Activated effector memory CD4-positive, alpha-beta T cell treated with Interleukin-2 at 50 U/mL for 16 hours (primary cell): ENCODE data around the gene CCDC88C.

Source experiments
- DNase-seq: peaks from one replicate; pipeline ENCODE4 v3.0.0-alpha.2; 2020

The CCDC88C gene

DNA sequence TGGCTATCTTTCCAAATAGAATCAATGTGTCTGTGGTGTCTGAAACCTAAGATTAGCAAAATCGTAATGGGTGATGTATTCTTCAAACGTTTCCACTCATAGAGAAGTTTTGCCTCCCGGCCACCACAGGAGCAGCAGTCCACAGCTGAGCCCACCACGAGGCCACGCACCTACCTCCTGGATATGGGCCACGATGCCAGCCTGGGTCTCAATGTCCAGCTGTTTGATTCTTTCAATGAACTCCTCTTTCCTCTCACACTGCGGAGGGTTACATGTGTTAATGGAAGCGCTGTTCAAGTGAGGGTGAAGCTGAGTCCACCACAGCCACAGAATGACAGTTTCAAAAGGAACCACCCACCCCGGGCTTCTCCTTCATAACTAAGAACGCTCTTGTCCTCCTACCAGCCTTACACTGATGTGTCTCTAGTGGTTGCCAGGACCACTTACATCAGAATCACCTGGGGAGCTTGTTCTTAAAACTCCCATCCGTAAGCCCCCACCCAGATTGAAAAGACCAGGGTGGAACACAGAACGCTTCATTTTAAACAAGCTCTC is 75.3 kb downstream of the CCDC88C start:
- no peak for DNase-seq

GRCh38 chr14:91341751-91342154 is 75.9 kb downstream of the CCDC88C start:
- no peak for DNase-seq

GRCh38 chr14:91341334-91341733 is 76.3 kb downstream of the CCDC88C start:
- no peak for DNase-seq

DNA sequence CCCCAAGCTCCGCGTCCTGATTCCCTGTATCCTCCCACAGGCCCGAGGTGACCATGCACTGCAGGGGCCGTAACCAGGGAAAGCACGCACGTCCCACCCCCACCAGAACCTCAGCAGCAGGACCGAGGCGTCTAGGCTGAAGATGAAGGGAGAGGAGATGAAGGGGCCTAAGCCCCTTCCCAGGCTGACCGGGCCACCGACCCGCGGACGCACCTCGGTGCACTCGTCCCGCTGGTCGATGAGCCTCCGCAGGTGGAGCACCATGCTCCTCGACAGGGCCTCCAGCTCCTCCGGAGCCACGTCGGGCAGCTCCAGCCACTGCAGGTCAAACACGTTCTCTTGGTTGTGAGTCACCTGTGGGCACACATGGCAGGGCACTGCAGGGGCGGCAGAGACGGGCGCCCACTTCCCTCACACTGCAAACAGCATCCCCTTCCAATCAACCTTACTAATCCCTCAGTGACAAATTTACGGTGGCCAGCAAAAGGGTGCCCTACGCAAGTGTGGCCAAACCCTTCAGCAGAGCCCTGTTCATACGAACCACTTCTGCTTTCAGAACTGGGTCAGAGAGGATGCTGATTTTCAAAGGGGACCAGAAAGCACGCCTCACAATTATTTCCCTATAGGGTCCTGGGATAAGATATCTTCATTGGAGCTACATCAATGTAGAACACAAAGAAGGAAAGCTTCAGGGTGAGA is 77.8 kb downstream of the CCDC88C start:
- DNase-seq: no peak

DNA sequence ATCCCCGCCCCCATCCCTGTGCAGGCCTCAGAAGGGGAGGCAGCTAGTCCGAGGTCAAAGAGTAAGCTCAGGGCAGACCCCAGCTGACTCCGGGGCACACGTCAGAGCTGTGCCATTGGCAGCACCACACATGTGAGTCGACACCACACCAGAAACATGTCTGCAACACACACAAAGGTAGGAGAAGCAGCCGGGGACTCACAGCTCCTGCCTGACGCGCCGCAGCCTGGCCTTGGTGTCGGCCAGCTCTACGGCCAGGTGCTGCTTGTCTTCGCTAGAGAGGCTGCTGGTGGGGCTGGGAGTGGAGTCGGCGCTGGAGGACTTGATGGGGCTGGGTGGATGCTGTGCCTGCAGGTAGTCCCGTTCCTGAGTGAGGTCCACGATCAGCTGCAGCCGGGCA is 78.5 kb downstream of the CCDC88C start:
- DNase-seq: no peak

GRCh38 chr14:91338379-91338778 is 79.2 kb downstream of the CCDC88C start:
- DNase-seq: no peak

DNA sequence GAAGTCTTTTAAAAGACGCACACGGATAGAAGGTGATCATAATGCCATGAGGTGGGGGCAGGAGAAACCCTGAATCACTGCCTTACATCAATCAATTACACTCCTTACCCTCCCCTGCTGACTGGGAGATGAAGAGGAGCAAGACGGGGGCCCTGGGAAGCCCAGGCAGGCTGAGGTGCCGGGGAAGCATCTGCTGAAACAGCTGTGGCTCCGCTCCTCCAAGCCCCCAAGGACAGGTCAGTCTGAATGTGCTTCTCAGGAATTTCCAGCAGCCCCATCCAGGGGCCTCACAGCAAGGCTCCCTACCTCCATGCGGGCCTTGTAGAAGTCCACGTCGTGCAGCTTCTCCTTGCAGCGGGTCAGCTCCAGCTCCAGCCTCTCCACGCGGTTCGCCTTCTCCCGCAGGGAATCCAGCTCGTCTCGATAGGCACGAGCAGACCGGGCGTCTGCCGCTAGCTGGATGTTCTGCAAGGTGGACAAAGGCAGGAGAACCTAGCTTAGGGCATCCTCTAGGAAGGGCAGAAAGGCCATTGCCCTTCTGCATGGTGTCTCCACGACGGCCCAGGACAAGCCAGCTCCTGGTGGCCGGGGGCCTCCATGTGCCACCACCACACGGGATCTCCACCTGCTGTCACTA is 79.8 kb downstream of the CCDC88C start:
- DNase-seq: no peak

DNA sequence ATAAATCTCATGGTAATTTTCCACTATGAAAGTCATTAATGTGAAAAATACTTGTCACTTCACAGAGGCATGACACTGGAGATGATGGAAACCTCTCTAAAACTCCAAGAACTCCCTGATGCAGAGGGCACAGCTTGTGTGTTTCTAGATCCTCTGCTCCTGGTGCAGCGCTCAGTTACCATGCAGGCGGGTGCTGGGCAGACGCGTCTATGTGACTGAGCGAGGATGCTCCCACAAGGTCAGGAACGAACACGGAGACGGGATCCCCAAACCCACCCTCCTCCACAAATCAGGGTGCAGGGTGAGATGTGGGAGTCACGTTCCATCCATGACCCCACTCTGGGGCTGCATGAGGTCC is 81.5 kb downstream of the CCDC88C start:
- no peak for DNase-seq

GRCh38 chr14:91335191-91336092 is 82.2 kb downstream of the CCDC88C start:
- DNase-seq: no peak

DNA sequence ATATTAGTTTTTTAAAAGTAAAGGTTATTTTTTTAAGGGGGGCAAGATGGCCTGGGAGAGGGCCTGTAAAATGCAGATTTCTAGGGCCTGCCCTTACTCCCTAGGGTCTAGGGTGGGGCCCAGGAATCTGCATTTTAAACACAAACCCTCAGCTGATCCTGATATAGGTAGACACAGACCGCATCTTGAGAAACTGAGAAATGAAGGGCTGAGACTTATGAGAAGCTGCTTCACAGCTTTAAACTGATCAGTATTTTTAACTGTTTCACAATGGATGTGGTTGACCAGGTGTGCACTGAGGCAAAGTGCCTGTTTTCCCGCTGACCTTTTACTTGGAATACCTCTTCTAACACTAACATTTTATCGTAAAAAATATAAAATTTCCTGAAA is 84.0 kb downstream of the CCDC88C start:
- no peak for DNase-seq

DNA sequence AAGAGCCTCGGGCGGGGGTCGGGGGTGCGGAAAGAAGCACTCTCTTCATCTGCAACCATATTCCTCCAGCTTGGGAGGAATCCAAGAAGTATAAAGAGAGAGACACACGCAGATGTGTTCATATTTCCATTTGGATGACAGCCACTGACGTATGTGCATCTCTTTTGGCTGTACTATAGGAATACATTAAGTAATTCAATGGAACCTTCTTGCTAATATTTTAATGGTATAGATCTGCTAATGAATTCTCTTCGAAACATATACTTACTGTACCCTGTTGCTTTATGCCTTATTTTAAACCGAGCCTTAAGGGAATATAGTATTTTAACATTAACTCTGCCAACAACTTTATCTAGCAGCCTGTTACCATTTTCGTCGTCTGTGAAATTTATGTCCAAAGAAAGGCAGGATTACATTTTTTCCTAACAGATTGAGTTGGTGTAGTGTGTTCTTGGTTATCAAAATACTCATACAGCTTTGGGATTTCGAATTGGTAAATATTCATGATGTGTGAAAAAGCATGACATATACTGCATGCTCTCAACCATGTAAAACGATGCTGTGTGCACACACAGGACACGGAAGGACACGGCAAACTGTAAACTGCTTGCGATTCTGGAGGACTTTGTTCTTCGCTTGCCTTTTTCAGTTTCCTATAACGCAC is 84.5 kb downstream of the CCDC88C start:
- DNase-seq: no peak

DNA sequence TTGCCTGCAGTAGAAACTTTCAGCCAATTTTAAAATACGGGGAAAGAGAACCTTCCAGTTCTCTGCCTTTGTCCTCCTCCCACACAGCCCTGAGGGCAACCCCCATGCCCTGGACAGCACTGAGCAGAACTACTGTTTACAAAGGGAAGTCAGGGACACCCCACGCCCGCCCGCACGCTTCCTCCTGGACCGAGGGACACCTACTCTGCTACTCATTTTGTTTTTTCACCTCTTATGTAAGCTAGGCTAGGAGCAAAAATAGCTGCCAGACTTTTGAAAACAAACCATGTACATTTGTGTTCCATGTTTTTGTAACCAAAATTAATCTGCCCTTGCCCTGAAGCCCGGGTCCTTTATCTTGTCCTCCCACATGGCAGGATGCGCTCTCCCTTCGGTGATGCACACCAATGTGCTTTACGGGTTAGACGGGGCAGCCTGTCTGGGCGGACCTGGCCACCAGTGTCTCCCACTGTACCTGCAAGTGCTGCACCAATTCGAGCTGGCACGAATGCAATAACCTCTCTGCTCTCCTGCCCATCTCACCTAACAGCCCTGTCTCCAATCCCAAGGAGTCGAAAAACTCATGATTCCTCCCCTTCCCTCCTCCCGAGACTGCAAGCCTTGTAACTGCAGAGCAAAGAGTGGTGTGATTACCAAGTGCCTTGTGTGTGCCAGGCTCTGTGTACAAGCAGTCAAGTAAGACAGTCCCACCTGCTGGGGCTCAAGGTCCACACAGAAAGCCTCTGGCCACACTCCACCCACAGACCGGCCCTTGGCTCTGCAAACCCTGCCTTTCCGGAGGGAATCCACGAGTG is 85.2 kb downstream of the CCDC88C start:
- no peak for DNase-seq

GRCh38 chr14:91331721-91332120 is 85.9 kb downstream of the CCDC88C start:
- no peak for DNase-seq

DNA sequence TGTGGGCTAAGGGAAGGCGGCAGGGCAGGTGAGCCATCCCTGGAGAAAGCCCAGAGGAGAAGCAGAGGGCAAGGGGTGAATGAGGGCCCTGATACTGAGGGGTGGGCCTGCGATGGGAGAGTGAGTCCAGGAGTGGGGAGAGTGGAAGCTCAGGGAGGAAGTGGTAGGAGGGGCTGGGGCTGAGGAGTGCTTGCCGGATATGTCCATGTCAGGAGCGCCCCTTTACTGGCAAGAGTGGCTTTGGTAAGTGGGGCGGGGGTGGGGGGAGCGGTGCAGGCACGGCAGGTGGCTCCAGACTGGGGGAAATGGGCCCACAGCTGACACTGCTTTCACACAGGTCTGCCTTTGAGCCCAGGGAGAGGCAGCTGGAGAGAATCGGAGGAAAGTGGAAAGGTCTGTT is 86.8 kb downstream of the CCDC88C start:
- no peak for DNase-seq

DNA sequence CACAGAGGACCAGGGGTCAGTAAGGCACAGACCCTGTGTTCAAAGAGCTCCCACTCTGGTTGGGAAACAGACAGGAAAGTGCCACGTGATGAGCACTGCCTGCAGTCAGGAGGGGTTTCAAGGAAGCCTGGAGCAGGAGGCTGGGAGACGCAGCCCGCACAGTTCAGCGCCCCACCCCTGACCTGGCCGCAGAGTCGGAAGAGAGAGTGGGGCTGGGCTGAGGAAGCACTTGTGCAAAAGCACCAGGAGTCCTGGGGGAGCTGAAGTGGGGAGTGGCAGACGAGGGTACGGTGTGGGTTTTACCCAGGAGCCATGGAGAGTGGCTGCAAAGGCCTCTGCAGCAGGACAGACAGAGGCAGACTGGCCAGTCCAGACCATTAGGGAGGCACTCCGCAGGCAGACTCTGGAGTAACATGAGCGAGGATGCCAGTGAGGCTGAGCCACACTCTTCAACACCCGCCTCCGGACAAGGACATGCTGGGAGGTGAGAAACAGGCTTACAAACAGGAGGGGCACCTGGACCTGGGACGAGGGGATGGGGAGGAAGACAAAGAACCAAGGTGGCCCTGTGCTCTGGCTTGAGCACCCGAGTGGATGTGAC is 87.4 kb downstream of the CCDC88C start:
- no peak for DNase-seq

- no peak for DNase-seq
Measured at GRCh38 chr14:91329486-91330014, 88.1 kb downstream of the CCDC88C start.

GRCh38 chr14:91328313-91329050 is 89.1 kb downstream of the CCDC88C start:
- no peak for DNase-seq

DNA sequence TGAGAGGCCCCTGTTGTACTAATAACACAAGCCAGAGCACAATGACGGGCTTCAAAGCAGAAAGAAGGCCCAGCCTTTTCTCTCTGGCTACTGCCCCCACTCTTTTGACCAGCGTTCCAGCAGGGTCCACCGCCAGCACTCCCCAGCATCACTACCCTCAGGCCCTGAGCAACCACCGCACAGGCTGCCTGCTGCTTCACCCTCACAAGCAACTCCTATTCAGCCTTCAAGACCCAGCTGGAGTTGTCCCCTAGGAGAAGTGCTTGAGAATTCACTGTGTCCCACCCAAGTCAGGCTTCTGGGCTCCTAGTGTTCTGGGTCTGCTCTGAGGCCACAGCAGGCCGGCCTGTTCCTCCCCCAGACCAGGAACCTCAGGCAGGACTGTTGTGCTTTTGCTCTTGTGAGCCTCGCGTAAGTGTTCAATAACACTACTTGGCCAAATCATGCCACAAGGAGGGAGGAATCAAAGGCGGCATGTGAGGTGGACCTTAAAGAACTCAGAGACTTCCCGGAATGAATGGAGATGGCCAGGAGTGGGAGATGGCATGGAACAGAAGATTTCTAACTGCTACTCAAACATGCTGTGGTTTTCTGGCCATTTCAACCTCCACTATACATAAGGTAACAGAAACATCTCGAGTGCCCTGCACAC is 89.8 kb downstream of the CCDC88C start:
- DNase-seq: no peak

DNA sequence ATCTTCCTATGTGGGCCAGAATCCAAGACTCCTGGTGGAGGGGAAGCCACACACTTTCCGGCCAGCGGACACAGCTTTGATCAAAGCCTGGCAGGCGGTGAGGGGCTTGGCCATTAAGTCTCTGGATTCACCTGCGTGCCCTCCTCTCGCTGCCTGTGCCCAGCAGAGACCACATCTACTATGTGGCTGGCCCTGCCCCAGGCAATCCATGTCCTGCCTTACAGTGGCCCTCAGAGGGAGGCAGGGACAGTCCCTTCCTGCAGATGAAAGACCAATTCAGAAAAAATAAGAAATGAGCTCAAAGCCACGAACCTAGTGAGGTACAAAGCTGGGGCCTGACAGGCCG is 90.4 kb downstream of the CCDC88C start:
- no peak for DNase-seq

DNA sequence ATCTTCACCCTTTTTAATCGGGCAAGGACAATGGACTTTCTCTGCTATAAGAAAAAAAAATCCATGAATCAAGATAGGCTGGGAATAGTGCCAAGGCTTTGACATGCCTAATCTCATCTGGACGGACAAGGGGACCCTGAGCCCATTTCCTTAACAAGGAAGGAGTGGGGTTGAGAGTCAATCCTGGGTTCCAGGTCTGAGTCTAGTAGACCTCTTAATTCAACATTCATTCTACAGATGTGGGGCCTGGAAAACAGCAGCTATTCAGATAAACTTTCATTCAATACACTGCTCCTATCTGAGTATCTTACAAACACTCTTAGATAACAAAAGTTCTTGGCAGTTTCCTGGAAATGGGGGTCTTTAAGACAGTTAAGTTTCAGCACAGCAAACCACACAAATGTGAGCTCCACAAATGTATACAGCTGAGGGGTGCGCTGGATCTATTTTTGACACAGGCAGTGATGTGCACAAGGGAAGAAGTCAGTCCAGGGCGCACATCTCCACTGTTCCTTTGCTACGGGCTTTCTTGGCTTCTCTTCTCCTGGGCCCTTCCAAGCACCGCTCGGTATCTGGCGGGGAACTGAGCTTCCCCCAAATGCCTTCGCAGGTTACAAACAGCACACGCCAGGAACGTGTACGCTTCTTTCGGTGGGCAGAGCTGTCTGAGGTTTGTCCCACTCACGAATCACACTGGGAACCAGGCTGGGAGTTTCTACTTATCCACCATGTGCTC is 90.9 kb downstream of the CCDC88C start:
- DNase-seq: no peak
